B cell (primary cell): Measurements from ENCODE around the gene IRX5. TPM values are rescaled to one million over a fixed set of nuclear protein-coding genes. Genes with fewer than 3 reads are reported as not detected.

ENCODE experiments used
- ATAC-seq: fragments of 200-7000 bp; cut with Tn5 transposase; one replicate; pipeline ENCODE4 v1.10.0; 2021; ENCODE audit warnings: low read depth, mild to moderate bottlenecking, moderate number of reproducible peaks, moderate library complexity
- CTCF ChIA-PET: fragments of 350-600 bp; sonication (Branson Sonifier 250); formaldehyde crosslinking; loops from one replicate; lab custom pipeline; 2021; ENCODE audit warnings: antibody characterized with exemption, inconsistent platforms; lab: Charles Lee
- POLR2A ChIA-PET: fragments of 350-600 bp; sonication (Branson Sonifier 250); formaldehyde crosslinking; loops from one replicate; lab custom pipeline; 2021; ENCODE audit warnings: antibody characterized with exemption; lab: Charles Lee
- DNase-seq: peaks from one replicate; pipeline ENCODE4 v3.0.0; 2013
- H2AFZ ChIP-seq: 2 replicates; pipeline ENCODE4 v1.6.1; 2012; ENCODE audit warnings: mild to moderate bottlenecking, low read depth, low read length; ENCODE audit not compliant: insufficient read depth, poor library complexity, severe bottlenecking
- H3K27ac ChIP-seq, 2 donors: 1 replicate in 1 of 2; 2 replicates in 1 of 2; pipeline ENCODE4 v1.5.1; 2012 to 2013; ENCODE audit warnings: low read length in 2 of 2, mild to moderate bottlenecking in 2 of 2, moderate library complexity in 1 of 2
- H3K27me3 ChIP-seq, 4 experiments: fragments of 200-600 bp in 1 of 4; sonication (generic) in 1 of 4; replicated peaks in 1 of 4; 1 replicate in 2 of 4; 2 replicates in 2 of 4; pipeline versions ENCODE4 v1.6.1 to v1.7.0; 2013 to 2016; ENCODE audit warnings: low read length in 3 of 4, mild to moderate bottlenecking in 2 of 4, mixed read lengths in 1 of 4, moderate library complexity in 1 of 4; ENCODE audit not compliant: insufficient read depth in 4 of 4, control insufficient read depth in 3 of 4; ENCODE audit errors: control extremely low read depth in 1 of 4
- H3K36me3 ChIP-seq, 2 experiments: replicated peaks in 1 of 2; 1 replicate in 1 of 2; 2 replicates in 1 of 2; pipeline versions ENCODE4 v1.6.1 to v1.7.1; 2013; ENCODE audit warnings: low read length in 1 of 2; ENCODE audit not compliant: insufficient read depth in 2 of 2, control insufficient read depth in 1 of 2; ENCODE audit errors: control extremely low read depth in 1 of 2, extremely low read depth in 1 of 2
- H3K4me1 ChIP-seq, 2 donors: fragments of 200-600 bp in 1 of 2; sonication (generic) in 1 of 2; 1 replicate in 1 of 2; 2 replicates in 1 of 2; pipeline versions ENCODE4 v1.5.1 to v1.6.1; 2013 to 2017; ENCODE audit warnings: low read length in 2 of 2; ENCODE audit not compliant: control insufficient read depth in 2 of 2, insufficient read depth in 2 of 2
- H3K4me2 ChIP-seq: replicated peaks from 2 replicates; pipeline ENCODE3; 2012; ENCODE audit warnings: mild to moderate bottlenecking, low read depth, low read length; ENCODE audit not compliant: poor library complexity, severe bottlenecking
- H3K4me3 ChIP-seq, 5 experiments: fragments of 200-600 bp in 1 of 5; sonication (generic) in 1 of 5; 1 replicate in 3 of 5; 2 replicates in 2 of 5; pipeline versions ENCODE4 v1.5.1 to v1.7.0; 2011 to 2016; ENCODE audit warnings: low read length in 4 of 5, mild to moderate bottlenecking in 4 of 5, low read depth in 2 of 5, control low read depth in 1 of 5, moderate library complexity in 1 of 5; ENCODE audit not compliant: insufficient read depth in 1 of 5; ENCODE audit errors: control extremely low read depth in 1 of 5, extremely low read depth in 1 of 5
- H3K79me2 ChIP-seq: fragments of 200-600 bp; sonication (generic); one replicate; pipeline ENCODE4 v1.6.0; 2016; ENCODE audit warnings: low read length; ENCODE audit not compliant: control insufficient read depth, insufficient read depth
- H3K9ac ChIP-seq: fragments of 200-600 bp; sonication (generic); 2 replicates; pipeline ENCODE4 v1.6.1; 2017; ENCODE audit warnings: mild to moderate bottlenecking, low read length, moderate library complexity
- H3K9me3 ChIP-seq, 3 donors: one replicate each; pipeline versions ENCODE4 v1.6.1 to v1.7.1; 2013; ENCODE audit warnings: low read length in 2 of 3; ENCODE audit not compliant: control insufficient read depth in 2 of 3, insufficient read depth in 1 of 3; ENCODE audit errors: control extremely low read depth in 1 of 3
- H4K20me1 ChIP-seq: 2 replicates; pipeline ENCODE4 v1.6.0; 2012; ENCODE audit warnings: mild to moderate bottlenecking, low read length; ENCODE audit not compliant: insufficient read depth, control insufficient read depth, poor library complexity, severe bottlenecking
- H3K27ac Mint-ChIP-seq: one replicate; pipeline ENCODE4 v1.8.0; 2021; ENCODE audit warnings: mixed read lengths
- H3K27me3 Mint-ChIP-seq: one replicate; pipeline ENCODE4 v1.8.0; 2021; ENCODE audit warnings: mixed read lengths
- H3K4me1 Mint-ChIP-seq: one replicate; pipeline ENCODE4 v1.8.0; 2021; ENCODE audit warnings: mixed read lengths
- H3K4me3 Mint-ChIP-seq: one replicate; pipeline ENCODE4 v1.8.0; 2021; ENCODE audit warnings: mixed read lengths
- H3K9me3 Mint-ChIP-seq: one replicate; pipeline ENCODE4 v1.8.0; 2022; ENCODE audit warnings: mixed read lengths; ENCODE audit not compliant: insufficient read depth
- CTCF ChIP-seq: fragments of 200-600 bp; IDR thresholded peaks from one replicate; pipeline ENCODE4 v1.8.0; 2022; ENCODE audit warnings: antibody characterized with exemption, mild to moderate bottlenecking
- EZH2 ChIP-seq: IDR thresholded peaks from 2 replicates; pipeline ENCODE4 v1.6.1; 2012; ENCODE audit warnings: borderline replicate concordance, low read depth, mild to moderate bottlenecking, moderate library complexity, low read length; ENCODE audit not compliant: insufficient read depth, poor library complexity, severe bottlenecking
- WGBS: methylation state at CpG from one replicate; pipeline ENCODE4 v1.1.5; 2013; ENCODE audit warnings: missing lambda C conversion rate; ENCODE audit not compliant: insufficient coverage; 5-methylcytosine and 5-hydroxymethylcytosine counted together
- intact Hi-C: fragments of 100-400 bp; cut with micrococcal nuclease; formaldehyde crosslinking; loops from one replicate; pipeline ENCODE4 v1.10.0; 2022
- polyA plus RNA-seq: library from polyadenylated mRNA; depleted of rRNA; stranded (reverse); fragments of >200 nt; gene quantifications from 2 replicates; pipeline ENCODE4 v1.2.3, GENCODE V29; 2012
- total RNA-seq, 2 donors: library from RNA; stranded (reverse); fragments of 120-200 nt in 1 of 2; gene quantifications; 1 replicate in 1 of 2; 2 replicates in 1 of 2; pipeline versions ENCODE4 v1.2.3 to v1.2.4, GENCODE V29; 2013 to 2022

Gene IRX5
- total and polyA plus RNA-seq, 2 donors (not counting 1 experiment from before 2014, with no cell fraction given): not detected

GRCh38 chr16:54929090-54930004 lies 1.3 kb upstream of the IRX5 start:
- WGBS: 4% methylated on average over 58 of the region's 73 CpGs
- TF ChIP-seq EZH2: no peak
- no peak for TF ChIP-seq CTCF
- Histone ChIP-seq H3K4me3 (peak overlapping the region; percentile 35 to 78 (median 58)), H3K36me3 (no peaks in the 10 kb centered on the region), H3K27me3 (peaks cover 0 to 67% (median 47%) of the 10 kb centered on the region in 4 experiments), H3K4me2 (peak overlapping the region; percentile 92), H2AFZ (peak overlapping the region; percentile 74), H3K79me2 (no peaks in the 10 kb centered on the region), H3K4me1 (peaks cover 31 to 45% of the 10 kb centered on the region in 2 donors), H4K20me1 (no peaks in the 10 kb centered on the region), H3K27ac (no peak overlapping the region), H3K9me3 (peaks cover 2 to 38% (median 12%) of the 10 kb centered on the region in 3 donors), H3K9ac (peak overlapping the region; percentile 53)
- Mint-ChIP-seq H3K27ac (peak overlapping the region; percentile 51), H3K4me3 (peak overlapping the region; percentile 93), H3K27me3 (peaks cover 58% of the 10 kb centered on the region), H3K9me3 (peaks cover 3% of the 10 kb centered on the region), H3K4me1 (peaks cover 31% of the 10 kb centered on the region)
- DNase-seq (peak; percentile 94), ATAC-seq (peak; percentile 96)
- intact Hi-C loops: no loop called here
- POLR2A ChIA-PET: no interaction called here
- CTCF ChIA-PET: no interaction called here

- peaks cover 31% of the 10 kb centered on the region for H3K4me1 Mint-ChIP-seq
- H2AFZ ChIP-seq: peak overlapping the region; percentile 74
- peak; percentile 51 for DNase-seq
- POLR2A ChIA-PET: no interaction called here
- H3K27ac ChIP-seq: no peak overlapping the region
- H3K9ac ChIP-seq: peak overlapping the region; percentile 53
- TF ChIP-seq EZH2: no peak
- no peak for TF ChIP-seq CTCF
- peaks cover 0 to 79% (median 55%) of the 10 kb centered on the region in 4 experiments for H3K27me3 ChIP-seq
- no peaks in the 10 kb centered on the region for H3K79me2 ChIP-seq
- CTCF ChIA-PET: no interaction called here
- H3K4me1 ChIP-seq: peaks cover 31 to 49% of the 10 kb centered on the region in 2 donors
- intact Hi-C loops: no loop called here
- ATAC-seq: no peak
- peaks cover 2 to 51% (median 22%) of the 10 kb centered on the region in 3 donors for H3K9me3 ChIP-seq
- H3K4me2 ChIP-seq: peak overlapping the region; percentile 92
- H3K4me3 Mint-ChIP-seq: peak overlapping the region; percentile 93
- no peaks in the 10 kb centered on the region for H4K20me1 ChIP-seq
- H3K9me3 Mint-ChIP-seq: peaks cover 3% of the 10 kb centered on the region
- peaks cover 59% of the 10 kb centered on the region for H3K27me3 Mint-ChIP-seq
- H3K4me3 ChIP-seq: peak overlapping the region in 4 of 5 experiments; percentile 35 to 62 (median 57)
- H3K36me3 ChIP-seq: no peaks in the 10 kb centered on the region
- peak overlapping the region; percentile 26 for H3K27ac Mint-ChIP-seq
- WGBS: 8% methylated on average over 24 of the region's 24 CpGs
Observed at GRCh38 chr16:54930869-54931119, 129 bp downstream of the IRX5 start.
